Osteocyte (in vitro differentiated cells): ENCODE results near the gene REC114. TPM values are rescaled to one million over a fixed set of nuclear protein-coding genes. Genes with fewer than 3 reads are reported as not detected.
"Not testable (repeated sequence)": the region's sequence is repeated elsewhere in the genome, so short reads cannot be mapped to it uniquely, and the experiment has no call there.

ENCODE experiments used
- DNase-seq: peaks from one replicate; pipeline ENCODE4 v3.0.0; 2021; ENCODE audit warnings: mixed read lengths; ENCODE audit not compliant: unreplicated experiment; ENCODE audit errors: extremely low spot score
- H3K27ac Mint-ChIP-seq: one replicate; pipeline ENCODE4 v1.8.0; 2021; ENCODE audit warnings: mild to moderate bottlenecking, mixed read lengths; ENCODE audit not compliant: unreplicated experiment
- H3K27me3 Mint-ChIP-seq: one replicate; pipeline ENCODE4 v1.8.0; 2021; ENCODE audit warnings: mixed read lengths; ENCODE audit not compliant: unreplicated experiment
- H3K36me3 Mint-ChIP-seq: one replicate; pipeline ENCODE4 v1.8.0; 2021; ENCODE audit warnings: mixed read lengths; ENCODE audit not compliant: unreplicated experiment
- H3K4me1 Mint-ChIP-seq: one replicate; pipeline ENCODE4 v1.8.0; 2021; ENCODE audit warnings: mixed read lengths; ENCODE audit not compliant: unreplicated experiment
- H3K4me3 Mint-ChIP-seq: one replicate; pipeline ENCODE4 v1.8.0; 2021; ENCODE audit warnings: mild to moderate bottlenecking, moderate library complexity, mixed read lengths; ENCODE audit not compliant: unreplicated experiment
- H3K9me3 Mint-ChIP-seq: one replicate; pipeline ENCODE4 v1.8.0; 2021; ENCODE audit warnings: mixed read lengths; ENCODE audit not compliant: unreplicated experiment
- CTCF ChIP-seq: fragments of 200-600 bp; sonication (generic); IDR thresholded peaks from 2 replicates; pipeline ENCODE4 v1.5.0; 2021; ENCODE audit warnings: antibody characterized with exemption, mild to moderate bottlenecking, moderate library complexity
- total RNA-seq: library from RNA; stranded (reverse); gene quantifications from 2 replicates; pipeline ENCODE4 v1.2.1, GENCODE V29; 2021

The REC114 gene
- total RNA-seq, 1 donor from 2014 or later, result not detected

GRCh38 chr15:73426323-73426994 lies 16.5 kb upstream of the REC114 start:
- no peak overlapping the region for H3K4me3 Mint-ChIP-seq
- H3K27ac Mint-ChIP-seq, result no peak overlapping the region
- no peak for TF ChIP-seq CTCF
- no peaks in the 10 kb centered on the region for H3K4me1 Mint-ChIP-seq
- no peaks in the 10 kb centered on the region for H3K36me3 Mint-ChIP-seq
- no peaks in the 10 kb centered on the region for H3K9me3 Mint-ChIP-seq
- DNase-seq, result no peak
- H3K27me3 Mint-ChIP-seq, result peaks cover 37% of the 10 kb centered on the region

GRCh38 chr15:73431329-73431728 lies 11.6 kb upstream of the REC114 start:
- H3K4me1 Mint-ChIP-seq, H3K27ac Mint-ChIP-seq, DNase-seq, H3K9me3 Mint-ChIP-seq, H3K36me3 Mint-ChIP-seq, H3K4me3 Mint-ChIP-seq: not testable (repeated sequence)
- H3K27me3 Mint-ChIP-seq, result peaks cover 41% of the 10 kb centered on the region

DNA sequence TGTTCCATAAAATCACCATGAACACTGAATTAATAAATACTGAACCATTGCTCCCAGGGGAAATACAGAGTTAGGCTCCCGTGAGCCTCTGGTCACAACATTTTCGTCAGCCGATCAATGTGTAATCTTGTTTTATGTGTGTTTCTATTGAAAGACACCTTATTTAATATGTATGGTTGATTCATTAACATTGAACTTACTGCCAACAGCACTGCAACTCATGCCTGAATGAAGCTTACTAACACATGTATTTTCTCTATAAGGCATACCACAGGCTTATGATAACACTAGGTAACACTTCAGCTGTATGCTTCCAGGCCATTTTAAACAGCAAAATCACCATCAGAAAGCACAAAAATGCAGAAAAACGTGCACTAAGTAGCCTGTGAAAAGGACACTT lies 9.1 kb upstream of the REC114 start:
- Mint-ChIP-seq H3K36me3 (no peaks in the 10 kb centered on the region), H3K4me1 (no peaks in the 10 kb centered on the region), H3K27me3 (peaks cover 51% of the 10 kb centered on the region), H3K4me3 (no peak overlapping the region), H3K9me3 (no peaks in the 10 kb centered on the region), H3K27ac (no peak overlapping the region)
- no peak for TF ChIP-seq CTCF
- DNase-seq, result no peak

DNA sequence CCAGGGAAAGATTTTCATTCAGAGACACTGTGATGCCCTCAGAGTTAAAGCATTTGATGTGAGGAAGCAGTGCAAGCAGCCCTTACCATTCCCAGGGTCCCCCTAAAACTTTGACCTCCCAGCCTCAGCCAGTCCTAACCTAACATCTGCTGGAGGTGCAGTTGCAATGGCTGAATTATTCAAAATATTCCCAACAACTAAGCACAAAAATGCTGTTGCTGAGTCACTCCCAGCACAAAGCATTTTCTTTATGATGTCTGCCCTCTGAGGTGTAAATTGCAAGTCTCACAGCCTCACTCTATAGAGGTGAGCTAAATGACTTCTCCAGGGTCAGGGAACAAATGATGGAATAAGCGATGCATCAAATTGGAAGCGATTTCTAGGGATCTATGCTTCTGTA lies 6.4 kb upstream of the REC114 start:
- H3K4me3 Mint-ChIP-seq, result no peak overlapping the region
- H3K27ac Mint-ChIP-seq, result no peak overlapping the region
- no peaks in the 10 kb centered on the region for H3K36me3 Mint-ChIP-seq
- H3K4me1 Mint-ChIP-seq, result no peaks in the 10 kb centered on the region
- no peaks in the 10 kb centered on the region for H3K9me3 Mint-ChIP-seq
- H3K27me3 Mint-ChIP-seq, result peaks cover 42% of the 10 kb centered on the region
- no peak for TF ChIP-seq CTCF
- no peak for DNase-seq

DNA sequence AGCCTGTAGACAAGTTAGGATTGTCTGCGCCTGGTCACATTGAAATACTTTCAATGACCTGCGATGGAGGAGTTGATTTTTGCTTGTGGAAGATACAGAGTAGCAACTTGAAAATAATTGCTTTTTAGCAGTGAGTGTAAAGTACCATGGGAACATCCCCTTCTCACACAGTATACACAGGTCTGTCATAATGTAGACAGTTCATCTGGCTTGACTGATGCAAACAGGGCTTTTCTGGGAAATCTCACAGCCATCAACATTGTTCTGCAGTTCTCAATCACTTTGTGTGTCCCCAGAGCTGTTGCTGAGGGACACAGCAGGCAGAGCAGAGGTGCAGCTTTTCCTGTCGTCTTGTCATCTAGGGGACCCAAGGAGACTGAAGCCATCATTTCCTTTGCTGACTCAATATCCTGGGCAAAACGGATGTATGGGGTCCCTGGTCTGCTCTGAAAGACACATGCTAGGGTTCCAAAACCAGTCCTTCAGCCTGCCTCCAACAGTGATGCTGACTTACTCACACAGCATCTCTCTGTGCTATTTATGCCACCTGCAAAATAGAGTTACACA lies 5.3 kb upstream of the REC114 start:
- H3K27ac Mint-ChIP-seq, result no peak overlapping the region
- no peak for TF ChIP-seq CTCF

More for the DNA sequence above, 5.3 kb upstream of the REC114 start:
- Mint-ChIP-seq H3K36me3 (no peaks in the 10 kb centered on the region), H3K27me3 (peaks cover 38% of the 10 kb centered on the region), H3K4me3 (no peak overlapping the region), H3K4me1 (no peaks in the 10 kb centered on the region), H3K9me3 (no peaks in the 10 kb centered on the region)
- no peak for DNase-seq
